PC-9 (cell line): Measurements from ENCODE around the gene LUC7L. TPM values are rescaled to one million over a fixed set of nuclear protein-coding genes. Genes with fewer than 3 reads are reported as not detected.

Source experiments
- BruUV-seq: library from RNA; stranded (reverse); fragments of 400-500 nt; replicated peaks from 2 replicates; lab custom pipeline; 2021; lab: Mats Ljungman, UMichigan
- CTCF ChIA-PET: fragments of 300-600 bp; sonication (Branson Sonifier 250); formaldehyde crosslinking; loops from one replicate; lab custom pipeline; 2022; ENCODE audit warnings: antibody characterized with exemption; lab: Charles Lee
- POLR2A ChIA-PET: fragments of 300-600 bp; sonication (Branson Sonifier 250); formaldehyde crosslinking; loops from one replicate; lab custom pipeline; 2022; ENCODE audit warnings: antibody characterized with exemption; ENCODE audit not compliant: unreplicated experiment; lab: Charles Lee
- DNase-seq, 2 experiments: peaks; one replicate each; pipeline versions ENCODE4 v3.0.0 to v3.0.0-alpha.2; 2015 to 2022; ENCODE audit warnings: mixed read lengths in 1 of 2
- H2AFZ ChIP-seq: fragments of 200-600 bp; sonication (generic); 2 replicates; pipeline ENCODE4 v1.8.1; 2017; ENCODE audit warnings: antibody characterized with exemption
- H3F3A ChIP-seq: fragments of 200-600 bp; sonication (generic); 2 replicates; pipeline ENCODE4 v1.8.1; 2017; ENCODE audit warnings: antibody characterized with exemption, mild to moderate bottlenecking, low read depth; ENCODE audit not compliant: insufficient read depth
- H3K27ac ChIP-seq: fragments of 200-600 bp; sonication (generic); 2 replicates; pipeline ENCODE4 v1.6.1; 2016; ENCODE audit warnings: mixed run types
- H3K27me3 ChIP-seq: fragments of 200-600 bp; sonication (generic); 2 replicates; pipeline ENCODE4 v1.6.1; 2016; ENCODE audit warnings: low read depth, mixed run types; ENCODE audit not compliant: insufficient read depth
- H3K36me3 ChIP-seq: fragments of 200-600 bp; sonication (generic); 2 replicates; pipeline ENCODE4 v1.6.1; 2016; ENCODE audit warnings: low read depth, mixed run types
- H3K4me1 ChIP-seq: fragments of 200-600 bp; sonication (generic); replicated peaks from 2 replicates; pipeline ENCODE4 v1.6.1; 2016; ENCODE audit warnings: mixed run types; ENCODE audit not compliant: insufficient read depth
- H3K4me2 ChIP-seq: fragments of 200-600 bp; sonication (generic); 2 replicates; pipeline ENCODE4 v1.6.1; 2017; ENCODE audit warnings: mixed run types
- H3K4me3 ChIP-seq: fragments of 200-600 bp; sonication (generic); 2 replicates; pipeline ENCODE4 v1.6.1; 2016; ENCODE audit warnings: mixed run types
- H3K79me2 ChIP-seq: fragments of 200-600 bp; sonication (generic); 2 replicates; pipeline ENCODE4 v1.6.1; 2017; ENCODE audit warnings: low read depth, mixed run types
- H3K9me2 ChIP-seq: fragments of 200-600 bp; sonication (generic); 2 replicates; pipeline ENCODE4 v1.8.1; 2017; ENCODE audit warnings: mild to moderate bottlenecking; ENCODE audit not compliant: insufficient read depth
- H3K9me3 ChIP-seq: fragments of 200-600 bp; sonication (generic); 2 replicates; pipeline ENCODE4 v1.8.1; 2016; ENCODE audit warnings: low read depth; ENCODE audit not compliant: insufficient read depth
- H4K20me1 ChIP-seq: fragments of 200-600 bp; sonication (generic); 2 replicates; pipeline ENCODE4 v1.8.1; 2017; ENCODE audit not compliant: insufficient read depth
- EZH2 ChIP-seq: fragments of 200-600 bp; sonication (generic); IDR thresholded peaks from 2 replicates; pipeline ENCODE4 v1.8.0; 2017; ENCODE audit warnings: antibody characterized with exemption, low read depth
- intact Hi-C: fragments of 100-400 bp; cut with micrococcal nuclease; formaldehyde crosslinking; loops from one replicate; pipeline ENCODE4 v1.10.0; 2022; ENCODE audit not compliant: unreplicated experiment
- total RNA-seq: library from RNA; stranded (reverse); gene quantifications from 2 replicates; pipeline ENCODE4 v1.2.3, GENCODE V29; 2021
- TF ChIP-seq, protein P1 (sequence below): fragments of 200-600 bp; sonication (generic); conservative IDR thresholded peaks from 2 replicates; pipeline ENCODE4 v1.6.1; 2017; ENCODE audit warnings: mixed run types, antibody characterized with exemption, mild to moderate bottlenecking, moderate library complexity

The LUC7L gene
- total RNA-seq, 1 experiment from 2014 or later: 64.3 TPM

GRCh38 chr16:229731-230281, 557 bp upstream of the LUC7L start:
- BruUV-seq: no TSS peak
- ChIA-PET CTCF (no interaction called here), POLR2A (interaction anchor here (0.6 to 1.3 kb wide), 4 partner anchors 123 to 427 kb away, joined by 3 to 30 read pairs (median 4); partner anchors contain the start of gene AXIN1)
- H4K20me1 ChIP-seq: peaks cover 35% of the 10 kb centered on the region
- peak overlapping the region; percentile 76; the same call in 1 of the 2 replicates for H2AFZ ChIP-seq
- intact Hi-C loops: no loop called here
- DNase-seq: no peak
- H3K27ac ChIP-seq: no peak overlapping the region
- H3K27me3 ChIP-seq: no peaks in the 10 kb centered on the region
- H3K79me2 ChIP-seq: peaks cover 41% of the 10 kb centered on the region
- H3K4me2 ChIP-seq: peak overlapping the region; percentile 98
- peaks cover 23% of the 10 kb centered on the region; the same call in 1 of the 2 replicates for H3F3A ChIP-seq
- no peak for TF ChIP-seq EZH2
- TF ChIP-seq, protein P1, sequence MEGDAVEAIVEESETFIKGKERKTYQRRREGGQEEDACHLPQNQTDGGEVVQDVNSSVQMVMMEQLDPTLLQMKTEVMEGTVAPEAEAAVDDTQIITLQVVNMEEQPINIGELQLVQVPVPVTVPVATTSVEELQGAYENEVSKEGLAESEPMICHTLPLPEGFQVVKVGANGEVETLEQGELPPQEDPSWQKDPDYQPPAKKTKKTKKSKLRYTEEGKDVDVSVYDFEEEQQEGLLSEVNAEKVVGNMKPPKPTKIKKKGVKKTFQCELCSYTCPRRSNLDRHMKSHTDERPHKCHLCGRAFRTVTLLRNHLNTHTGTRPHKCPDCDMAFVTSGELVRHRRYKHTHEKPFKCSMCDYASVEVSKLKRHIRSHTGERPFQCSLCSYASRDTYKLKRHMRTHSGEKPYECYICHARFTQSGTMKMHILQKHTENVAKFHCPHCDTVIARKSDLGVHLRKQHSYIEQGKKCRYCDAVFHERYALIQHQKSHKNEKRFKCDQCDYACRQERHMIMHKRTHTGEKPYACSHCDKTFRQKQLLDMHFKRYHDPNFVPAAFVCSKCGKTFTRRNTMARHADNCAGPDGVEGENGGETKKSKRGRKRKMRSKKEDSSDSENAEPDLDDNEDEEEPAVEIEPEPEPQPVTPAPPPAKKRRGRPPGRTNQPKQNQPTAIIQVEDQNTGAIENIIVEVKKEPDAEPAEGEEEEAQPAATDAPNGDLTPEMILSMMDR: no peak
- H3K4me1 ChIP-seq: peaks cover 15% of the 10 kb centered on the region
- H3K4me3 ChIP-seq: peak overlapping the region; percentile 93
- peaks cover 30% of the 10 kb centered on the region for H3K36me3 ChIP-seq
- H3K9me2 ChIP-seq: no peaks in the 10 kb centered on the region
- H3K9me3 ChIP-seq: no peaks in the 10 kb centered on the region

DNA sequence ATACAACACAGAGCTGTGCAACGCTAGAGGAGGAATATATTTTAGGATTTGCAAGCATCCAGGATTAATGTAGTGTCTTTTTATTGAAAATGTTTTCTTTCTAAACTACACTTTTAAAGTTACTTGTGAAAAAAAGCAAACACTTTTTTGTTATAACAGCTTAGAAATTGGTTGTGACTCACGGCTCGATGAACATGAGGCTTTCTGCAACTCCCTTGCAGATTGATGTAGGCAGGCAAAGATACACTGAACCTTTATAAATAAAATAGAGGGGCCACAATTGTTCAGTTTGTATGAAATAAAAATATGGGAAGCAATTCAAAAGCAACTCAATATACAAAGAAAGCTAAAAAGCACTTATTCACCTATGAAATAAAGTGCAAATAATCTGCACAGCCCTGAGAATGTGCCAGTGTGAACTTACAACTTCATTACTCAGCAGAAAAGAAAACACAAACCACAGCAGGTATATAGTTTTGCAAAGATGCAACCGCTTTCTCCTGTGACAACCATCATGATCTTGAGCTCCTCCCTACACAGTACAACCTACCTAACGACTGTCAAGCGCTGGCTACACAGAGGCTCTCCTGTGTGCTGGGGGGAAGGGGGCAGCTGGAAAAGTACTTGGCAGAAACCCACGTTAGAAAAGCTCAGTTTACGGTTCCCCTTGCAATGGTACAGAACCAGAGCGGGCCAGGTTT, 948 bp downstream of the LUC7L start:
- BruUV-seq: TSS peak; percentile 22
- ChIA-PET POLR2A (interaction anchor here (0.5 to 1.0 kb wide), 8 partner anchors 11 to 292 kb away, joined by 3 to 29 read pairs (median 4); no protein-coding TSS in a partner anchor), CTCF (interaction anchor here (0.6 to 1.0 kb wide), 4 partner anchors 10 to 134 kb away, joined by 3 to 8 read pairs (median 4); no protein-coding TSS in a partner anchor)

GRCh38 chr16:220021-220420, 9.2 kb downstream of the LUC7L start:
- intact Hi-C loops: no loop called here
- H3K79me2 ChIP-seq: peaks cover 48% of the 10 kb centered on the region
- DNase-seq: no peak
- no peaks in the 10 kb centered on the region for H3K9me2 ChIP-seq
- BruUV-seq: no TSS peak
- H3K27me3 ChIP-seq: no peaks in the 10 kb centered on the region
- H4K20me1 ChIP-seq: peaks cover 34% of the 10 kb centered on the region
- no peak overlapping the region for H3K4me3 ChIP-seq
- CTCF ChIA-PET: no interaction called here
- H3K4me1 ChIP-seq: no peaks in the 10 kb centered on the region
- TF ChIP-seq EZH2: no peak
- TF ChIP-seq, protein P1: no peak
- H3F3A ChIP-seq: peaks cover 12% of the 10 kb centered on the region; the same call in 1 of the 2 replicates
- H2AFZ ChIP-seq: no peak overlapping the region
- no peak overlapping the region for H3K27ac ChIP-seq
- peaks cover 28% of the 10 kb centered on the region for H3K36me3 ChIP-seq
- no peaks in the 10 kb centered on the region for H3K9me3 ChIP-seq
- H3K4me2 ChIP-seq: no peak overlapping the region
- POLR2A ChIA-PET: no interaction called here

More for the DNA sequence above, 948 bp downstream of the LUC7L start:
- no peak for DNase-seq
- Histone ChIP-seq H3K27me3 (no peaks in the 10 kb centered on the region), H3K36me3 (peaks cover 37% of the 10 kb centered on the region), H3K4me3 (peak overlapping the region; percentile 93), H3K27ac (peak overlapping the region; percentile 75; the same call in 1 of the 2 replicates), H3K9me3 (no peaks in the 10 kb centered on the region), H3K4me1 (peaks cover 15% of the 10 kb centered on the region), H4K20me1 (peaks cover 48% of the 10 kb centered on the region), H3K9me2 (no peaks in the 10 kb centered on the region), H3K4me2 (peak overlapping the region; percentile 98), H2AFZ (peak overlapping the region; percentile 76), H3K79me2 (peaks cover 56% of the 10 kb centered on the region), H3F3A (peaks cover 11% of the 10 kb centered on the region; the same call in 1 of the 2 replicates)
- intact Hi-C loops: no loop called here
- no peak for TF ChIP-seq EZH2
- TF ChIP-seq, protein P1: no peak
